HUES48 (cell line): Measurements from ENCODE around the gene GNRH2.
A peak's percentile ranks its signal among the peaks of the same experiment; 100 is the strongest.
"Not testable (repeated sequence)": the region's sequence is repeated elsewhere in the genome, so short reads cannot be mapped to it uniquely, and the experiment has no call there.

Source experiments
- H3K27ac ChIP-seq: one replicate; pipeline ENCODE4 v1.7.0; 2013; ENCODE audit warnings: low read depth, low read length, inconsistent platforms
- H3K27me3 ChIP-seq: 2 replicates; pipeline ENCODE4 v1.6.1; 2013; ENCODE audit warnings: mild to moderate bottlenecking, low read length; ENCODE audit not compliant: control insufficient read depth, insufficient read depth
- H3K36me3 ChIP-seq: 2 replicates; pipeline ENCODE4 v1.6.1; 2013; ENCODE audit warnings: low read length; ENCODE audit not compliant: control insufficient read depth, insufficient read depth
- H3K4me1 ChIP-seq: 2 replicates; pipeline ENCODE4 v1.6.1; 2013; ENCODE audit warnings: mild to moderate bottlenecking, low read length; ENCODE audit not compliant: control insufficient read depth, insufficient read depth
- H3K4me3 ChIP-seq: 2 replicates; pipeline ENCODE4 v1.5.1; 2013; ENCODE audit warnings: mild to moderate bottlenecking, low read depth, low read length
- H3K9ac ChIP-seq: 2 replicates; pipeline ENCODE4 v1.6.1; 2013; ENCODE audit warnings: mild to moderate bottlenecking, low read depth, low read length, moderate library complexity
- H3K9me3 ChIP-seq: 2 replicates; pipeline ENCODE4 v1.6.1; 2013; ENCODE audit warnings: low read length; ENCODE audit not compliant: control insufficient read depth, insufficient read depth

Gene GNRH2, protein sequence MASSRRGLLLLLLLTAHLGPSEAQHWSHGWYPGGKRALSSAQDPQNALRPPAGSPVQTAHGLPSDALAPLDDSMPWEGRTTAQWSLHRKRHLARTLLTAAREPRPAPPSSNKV

DNA sequence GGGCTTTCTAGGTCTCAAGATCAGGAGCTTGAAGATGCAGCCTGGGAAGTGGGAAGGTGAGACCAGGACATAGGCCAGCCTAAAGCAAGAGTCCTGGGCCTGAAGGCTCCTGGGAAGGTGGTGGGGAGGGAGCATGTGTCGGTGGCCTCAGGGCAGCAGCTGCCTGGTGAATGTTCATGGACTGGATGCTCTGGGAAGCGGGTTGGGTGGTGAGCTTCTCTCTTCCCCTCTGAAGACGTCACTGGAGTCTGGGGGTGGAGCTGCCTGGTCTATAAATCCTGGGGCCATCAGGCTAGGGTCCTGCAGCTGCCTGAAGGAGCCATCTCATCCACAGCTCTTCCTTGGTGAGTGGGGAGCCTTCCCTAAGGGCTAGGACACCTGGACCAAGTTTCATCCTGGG, at the start of gene GNRH2:
TSS of gene GNRH2 (plus strand) at position 301 of the 400 bp plus-strand sequence. CDS start 793 bp downstream, outside the sequence.
- no peak within 1 kb of the TSS for H3K27ac ChIP-seq
- no peaks in the 10 kb centered on the region for H3K27me3 ChIP-seq
- H3K36me3 ChIP-seq = peaks cover 33% of the 10 kb centered on the region
- H3K9ac ChIP-seq = no peak within 1 kb of the TSS
- peaks cover 21% of the 10 kb centered on the region for H3K4me1 ChIP-seq
- H3K9me3 ChIP-seq = no peaks in the 10 kb centered on the region
- H3K4me3 ChIP-seq = 0 out of 2 replicates have a peak within 1 kb of the TSS, but pooled peaks have one; percentile 41

DNA sequence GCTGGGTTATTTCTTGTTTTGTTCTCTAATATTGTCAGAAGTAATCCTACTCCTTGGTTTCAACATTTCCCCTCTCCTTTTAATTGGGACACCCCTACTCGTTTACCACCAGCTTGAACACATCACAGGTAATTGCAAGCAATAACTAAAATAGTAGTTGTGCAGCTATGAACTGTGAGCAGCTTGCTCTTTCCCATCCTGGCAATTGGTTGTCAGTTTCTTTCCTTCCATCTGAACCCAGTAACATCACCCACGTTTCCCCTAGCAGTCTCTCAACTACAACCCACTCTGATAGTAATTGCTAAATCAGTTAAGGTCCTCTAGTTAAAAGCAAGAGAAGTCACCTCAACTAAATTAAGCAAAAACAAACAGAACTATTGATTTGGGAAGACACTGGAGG, 47.6 kb upstream of the GNRH2 start:
- Histone ChIP-seq H3K36me3 (peaks cover 52% of the 10 kb centered on the region), H3K9me3 (no peaks in the 10 kb centered on the region), H3K27me3 (no peaks in the 10 kb centered on the region), H3K4me3 (no peak overlapping the region), H3K4me1 (no peaks in the 10 kb centered on the region), H3K27ac (no peak overlapping the region), H3K9ac (no peak overlapping the region)

DNA sequence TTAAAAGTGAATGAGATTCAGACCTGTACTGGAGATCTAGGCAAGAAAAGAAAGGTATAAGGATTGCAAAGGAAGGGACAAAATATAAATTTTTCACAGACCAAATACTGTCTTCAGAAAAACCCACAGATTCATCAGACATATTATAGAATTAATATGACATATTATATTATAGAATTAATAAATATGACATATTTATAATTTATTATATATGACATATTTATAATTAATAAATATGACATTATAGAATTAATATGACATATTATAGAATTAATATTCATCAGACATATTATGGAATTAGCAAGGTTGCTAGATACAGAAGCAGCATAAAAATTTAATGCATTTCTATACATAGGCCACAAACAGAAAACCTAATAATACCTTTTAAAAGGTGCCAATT, 44.7 kb upstream of the GNRH2 start:
- Histone ChIP-seq H3K27ac (no peak overlapping the region), H3K4me3 (no peak overlapping the region), H3K27me3 (no peaks in the 10 kb centered on the region), H3K9ac (no peak overlapping the region), H3K36me3 (peaks cover 34% of the 10 kb centered on the region), H3K9me3 (no peaks in the 10 kb centered on the region), H3K4me1 (no peaks in the 10 kb centered on the region)

DNA sequence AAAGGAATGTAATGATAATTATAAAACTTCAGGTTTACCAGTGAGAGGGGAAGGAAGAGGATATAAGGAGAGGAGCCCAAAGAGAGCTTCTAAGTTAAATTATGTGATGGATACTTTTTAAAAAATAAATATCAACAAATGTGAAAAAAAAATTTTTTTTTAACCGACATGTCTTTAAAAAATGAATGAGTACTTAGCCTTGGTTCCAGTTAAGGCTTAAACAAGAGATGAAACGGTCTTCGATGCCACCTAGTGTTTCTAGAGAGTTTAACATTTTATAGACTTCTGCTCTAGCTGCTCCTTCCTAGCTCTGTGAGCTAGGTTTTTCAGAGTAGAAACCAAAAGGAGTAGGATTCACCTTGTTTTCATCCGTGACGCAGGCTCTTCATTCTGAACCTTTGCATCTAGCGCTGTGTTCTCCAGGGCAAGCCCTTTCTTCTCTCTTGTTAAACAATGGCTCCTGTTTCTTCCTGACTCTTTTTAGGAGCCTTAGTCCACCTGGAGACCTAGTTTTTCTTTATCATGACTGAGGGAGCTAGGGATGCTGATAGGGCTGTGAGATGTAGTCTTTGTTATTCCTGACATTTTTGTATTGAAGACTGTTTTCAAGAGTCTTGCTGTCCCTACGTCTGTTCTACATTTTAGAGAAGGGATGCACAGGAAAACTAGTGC, 42.4 kb upstream of the GNRH2 start:
- Histone ChIP-seq H3K27ac (no peak overlapping the region), H3K9ac (no peak overlapping the region), H3K4me3 (no peak overlapping the region), H3K9me3 (no peaks in the 10 kb centered on the region), H3K4me1 (peaks cover 6% of the 10 kb centered on the region; the same call in 1 of the 2 replicates), H3K36me3 (peaks cover 32% of the 10 kb centered on the region), H3K27me3 (no peaks in the 10 kb centered on the region)

DNA sequence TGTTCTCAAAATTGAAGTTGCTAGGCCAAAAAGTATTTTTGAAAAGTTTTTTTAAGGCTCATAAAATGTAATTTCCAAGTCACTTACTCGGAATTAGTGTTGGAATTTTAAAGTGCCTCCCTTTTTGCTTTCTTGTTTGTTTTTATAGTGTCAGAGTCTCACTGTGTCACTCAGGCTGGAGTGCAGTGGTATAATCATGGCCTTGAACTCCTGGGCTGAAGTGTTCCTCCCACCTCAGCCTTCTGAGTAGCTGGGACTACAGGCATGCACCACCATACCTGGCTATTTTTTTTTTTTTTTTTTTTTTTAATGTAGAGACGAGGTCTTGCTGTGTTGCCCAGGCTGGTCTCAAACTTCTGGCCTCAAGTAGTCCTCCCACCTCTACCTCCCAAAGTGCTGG, 40.0 kb upstream of the GNRH2 start:
- no peak overlapping the region for H3K9ac ChIP-seq
- H3K4me3 ChIP-seq = no peak overlapping the region
- H3K9me3 ChIP-seq = no peaks in the 10 kb centered on the region
- H3K27ac ChIP-seq = no peak overlapping the region
- peaks cover 6% of the 10 kb centered on the region; the same call in 1 of the 2 replicates for H3K4me1 ChIP-seq
- peaks cover 51% of the 10 kb centered on the region for H3K36me3 ChIP-seq
- H3K27me3 ChIP-seq = no peaks in the 10 kb centered on the region

DNA sequence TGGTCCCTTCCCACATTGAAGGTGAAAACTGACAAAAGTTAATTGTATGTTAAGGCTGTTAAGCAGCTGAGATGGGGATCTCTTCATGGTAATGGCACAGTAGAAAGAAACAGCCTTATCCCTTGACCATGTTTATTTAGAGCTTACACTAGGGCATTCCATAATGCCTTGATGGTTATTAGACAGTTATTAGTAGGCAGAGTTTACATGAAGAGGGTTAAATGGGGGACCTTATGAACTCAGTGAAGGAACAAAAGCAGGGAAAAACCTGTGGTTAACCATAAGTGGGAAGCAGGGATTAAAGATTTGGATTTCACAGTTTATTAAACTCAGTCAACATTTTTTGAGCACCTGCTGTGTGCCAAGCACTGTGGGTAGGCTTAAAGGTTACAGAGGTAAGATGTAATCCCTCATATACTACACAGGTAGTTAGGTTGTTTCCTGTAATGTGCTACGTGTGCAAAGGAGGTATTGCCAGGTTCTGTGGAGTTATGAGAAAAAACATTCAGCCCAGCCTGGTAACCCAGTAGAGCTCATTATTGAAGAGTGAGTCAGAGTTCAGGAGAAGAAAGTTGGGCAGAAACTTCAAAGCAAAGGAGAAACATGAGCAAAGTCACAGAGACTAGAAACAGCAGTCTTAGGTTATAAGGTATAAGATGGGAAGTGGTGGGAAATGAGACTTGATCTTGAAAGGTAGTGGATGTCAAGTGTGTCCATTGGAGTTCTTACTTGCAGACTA, 32.3 kb upstream of the GNRH2 start:
- Histone ChIP-seq H3K36me3 (peaks cover 60% of the 10 kb centered on the region), H3K9me3 (no peaks in the 10 kb centered on the region), H3K9ac (no peak overlapping the region), H3K4me3 (no peak overlapping the region), H3K27me3 (no peaks in the 10 kb centered on the region), H3K4me1 (no peaks in the 10 kb centered on the region), H3K27ac (no peak overlapping the region)

DNA sequence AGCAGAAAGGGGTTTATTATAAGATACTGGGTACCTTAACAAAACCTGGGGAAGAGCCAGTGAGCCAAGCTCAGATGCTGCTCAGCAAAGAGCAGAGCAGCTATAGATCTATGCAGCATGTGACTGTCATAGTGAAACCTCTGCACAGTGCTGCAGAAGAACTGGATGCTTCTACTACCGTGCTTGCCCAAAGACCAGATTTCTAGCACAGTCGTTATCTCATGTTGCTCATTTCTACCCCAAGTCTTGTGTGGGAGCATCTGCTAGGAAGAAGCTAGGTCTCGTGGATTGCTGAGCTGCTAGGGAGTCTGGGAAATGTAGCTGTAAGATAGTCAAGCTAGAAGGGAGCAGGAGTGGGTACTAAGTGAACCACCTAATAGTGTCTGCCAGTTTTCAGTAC, 31.7 kb upstream of the GNRH2 start:
- H3K36me3 ChIP-seq = peaks cover 58% of the 10 kb centered on the region
- H3K9me3 ChIP-seq = no peaks in the 10 kb centered on the region
- no peak overlapping the region for H3K9ac ChIP-seq
- no peaks in the 10 kb centered on the region for H3K27me3 ChIP-seq
- H3K4me3 ChIP-seq = no peak overlapping the region
- no peak overlapping the region for H3K27ac ChIP-seq
- no peaks in the 10 kb centered on the region for H3K4me1 ChIP-seq

DNA sequence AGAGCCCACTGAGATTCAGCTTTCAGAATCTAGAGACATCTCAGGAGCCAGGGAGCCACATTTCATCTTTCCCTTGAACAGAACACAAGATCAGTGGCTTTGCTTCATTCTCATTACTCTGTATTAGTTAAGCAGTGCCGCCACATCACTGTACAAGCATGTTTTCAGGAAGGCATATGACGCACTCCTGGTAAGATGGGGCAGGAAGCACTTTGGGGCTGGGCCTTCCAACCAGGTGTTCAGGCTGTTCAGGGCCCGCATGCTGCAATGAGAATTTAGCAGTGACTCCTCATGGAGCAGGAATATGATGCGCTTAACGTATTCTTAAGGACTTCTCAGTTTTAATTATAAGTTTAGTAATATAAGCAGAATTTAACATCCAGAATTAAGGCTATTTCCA, 29.7 kb upstream of the GNRH2 start:
- no peaks in the 10 kb centered on the region for H3K4me1 ChIP-seq
- no peak overlapping the region for H3K4me3 ChIP-seq
- H3K9me3 ChIP-seq = no peaks in the 10 kb centered on the region
- H3K27me3 ChIP-seq = no peaks in the 10 kb centered on the region
- H3K9ac ChIP-seq = no peak overlapping the region
- peaks cover 52% of the 10 kb centered on the region for H3K36me3 ChIP-seq
- H3K27ac ChIP-seq = no peak overlapping the region

DNA sequence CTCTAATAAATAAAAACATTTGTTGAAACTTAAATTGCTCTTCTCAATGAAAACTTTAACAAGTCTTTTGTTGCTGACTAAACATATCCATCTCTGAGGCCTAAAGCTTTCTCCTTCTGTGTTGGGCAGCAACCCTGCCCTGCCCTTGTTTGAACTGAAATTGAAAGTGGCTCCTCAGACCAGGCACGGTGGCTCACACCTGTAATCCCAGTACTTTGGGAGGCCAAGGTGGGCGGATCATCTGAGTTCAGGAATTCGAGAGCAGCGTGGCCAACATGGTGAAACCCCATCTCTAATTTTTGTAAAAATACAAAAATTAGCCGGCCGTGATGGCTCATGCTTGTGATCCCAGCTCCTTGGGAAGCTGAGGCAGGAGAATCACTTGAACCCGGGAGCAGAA, 29.2 kb upstream of the GNRH2 start:
- H3K9me3 ChIP-seq = no peaks in the 10 kb centered on the region
- no peak overlapping the region for H3K9ac ChIP-seq
- no peaks in the 10 kb centered on the region for H3K27me3 ChIP-seq
- H3K27ac ChIP-seq = no peak overlapping the region
- H3K4me1 ChIP-seq = no peaks in the 10 kb centered on the region
- no peak overlapping the region for H3K4me3 ChIP-seq
- H3K36me3 ChIP-seq = peaks cover 48% of the 10 kb centered on the region

DNA sequence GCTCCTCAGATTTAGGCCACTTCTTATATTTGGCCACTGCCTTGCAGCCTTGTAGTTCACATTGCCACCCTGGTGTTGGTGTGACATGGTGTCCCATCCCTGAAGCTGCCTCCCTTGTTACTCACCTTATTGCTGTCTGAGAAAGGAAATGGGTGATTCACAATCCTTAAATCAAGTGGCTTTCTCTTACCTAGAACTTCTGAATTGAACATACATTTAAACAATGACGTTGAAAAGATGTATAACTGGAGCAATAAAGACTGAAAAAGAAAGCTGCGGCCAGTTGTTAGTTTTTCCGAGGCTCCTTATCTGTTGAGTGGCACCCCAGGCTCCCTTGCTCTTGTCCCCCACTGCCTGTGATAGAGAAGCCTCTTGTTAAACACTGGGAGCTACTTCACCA, 28.8 kb upstream of the GNRH2 start:
- Histone ChIP-seq H3K9me3 (no peaks in the 10 kb centered on the region), H3K27me3 (no peaks in the 10 kb centered on the region), H3K4me1 (no peaks in the 10 kb centered on the region), H3K4me3 (no peak overlapping the region), H3K27ac (no peak overlapping the region), H3K9ac (no peak overlapping the region), H3K36me3 (peaks cover 44% of the 10 kb centered on the region)

DNA sequence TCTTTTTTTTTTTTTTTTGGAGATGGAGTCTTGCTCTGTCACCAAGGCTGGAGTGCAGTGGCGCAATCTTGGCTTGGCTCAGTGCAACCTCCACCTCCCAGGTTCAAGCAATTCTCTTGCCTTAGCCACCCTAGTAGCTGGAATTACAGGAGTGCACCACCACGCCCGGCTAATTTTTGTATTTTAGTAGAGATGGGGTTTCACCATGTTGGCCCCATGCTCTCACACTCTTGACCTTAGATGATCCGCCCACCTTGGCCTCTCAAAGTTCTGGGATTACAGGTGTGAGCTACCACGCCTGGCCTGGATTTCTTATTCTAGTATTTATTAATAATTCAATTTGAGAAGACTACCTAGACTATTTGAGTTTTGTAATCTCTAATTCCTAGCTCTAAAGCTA, 28.1 kb upstream of the GNRH2 start:
- not testable (repeated sequence) for H3K4me3 ChIP-seq, H3K27ac ChIP-seq, H3K9ac ChIP-seq, H3K4me1 ChIP-seq, H3K9me3 ChIP-seq, H3K27me3 ChIP-seq
- H3K36me3 ChIP-seq = peaks cover 44% of the 10 kb centered on the region
